Cardiac muscle cell (in vitro differentiated cells and primary cell): ENCODE data around the gene CALML5. TPM values are rescaled to one million over a fixed set of nuclear protein-coding genes. Genes with fewer than 3 reads are reported as not detected.

Experiments used
- DNase-seq, 2 donors: peaks; one replicate each; pipeline versions ENCODE4 v3.0.0 to v3.0.0-alpha.2; 2010 to 2017; ENCODE audit warnings: low read depth in 1 of 2, low spot score in 1 of 2
- H3K27ac ChIP-seq: fragments of 200-600 bp; sonication (generic); 2 replicates; pipeline ENCODE4 v1.5.1; 2016
- H3K27me3 ChIP-seq: fragments of 200-600 bp; sonication (generic); 2 replicates; pipeline ENCODE4 v1.6.0; 2016; ENCODE audit warnings: control low read depth
- H3K36me3 ChIP-seq: fragments of 200-600 bp; sonication (generic); 2 replicates; pipeline ENCODE4 v1.5.1; 2016; ENCODE audit warnings: control low read depth
- H3K4me1 ChIP-seq: fragments of 200-600 bp; sonication (generic); 2 replicates; pipeline ENCODE4 v1.8.1; 2017; ENCODE audit warnings: low read depth, mild to moderate bottlenecking, mixed run types
- H3K4me3 ChIP-seq: fragments of 200-600 bp; sonication (generic); 2 replicates; pipeline ENCODE4 v1.5.1; 2016; ENCODE audit warnings: mild to moderate bottlenecking
- H3K9me3 ChIP-seq: fragments of 200-600 bp; sonication (generic); 2 replicates; pipeline ENCODE4 v1.5.1; 2017; ENCODE audit warnings: low read depth, mild to moderate bottlenecking, control low read depth
- polyA plus RNA-seq: library from polyadenylated mRNA; unstranded; fragments of >200 nt; fragmentation: Nextera tagmentation; extraction: Ambion mirVana; gene quantifications from 2 replicates; pipeline ENCODE4 v1.2.1, GENCODE V29; 2016
- total RNA-seq: library from RNA; depleted of rRNA; stranded (reverse); fragments of >200 nt; gene quantifications from 2 replicates; pipeline ENCODE4 v1.2.3, GENCODE V29; 2016
- TF ChIP-seq, protein P1 (sequence below): IDR thresholded peaks from 2 replicates; pipeline ENCODE4 v1.5.1; 2012; ENCODE audit warnings: low read depth, mild to moderate bottlenecking, low read length

Gene CALML5
- total and polyA plus RNA-seq, 2 experiments from 2014 or later: not detected

DNA sequence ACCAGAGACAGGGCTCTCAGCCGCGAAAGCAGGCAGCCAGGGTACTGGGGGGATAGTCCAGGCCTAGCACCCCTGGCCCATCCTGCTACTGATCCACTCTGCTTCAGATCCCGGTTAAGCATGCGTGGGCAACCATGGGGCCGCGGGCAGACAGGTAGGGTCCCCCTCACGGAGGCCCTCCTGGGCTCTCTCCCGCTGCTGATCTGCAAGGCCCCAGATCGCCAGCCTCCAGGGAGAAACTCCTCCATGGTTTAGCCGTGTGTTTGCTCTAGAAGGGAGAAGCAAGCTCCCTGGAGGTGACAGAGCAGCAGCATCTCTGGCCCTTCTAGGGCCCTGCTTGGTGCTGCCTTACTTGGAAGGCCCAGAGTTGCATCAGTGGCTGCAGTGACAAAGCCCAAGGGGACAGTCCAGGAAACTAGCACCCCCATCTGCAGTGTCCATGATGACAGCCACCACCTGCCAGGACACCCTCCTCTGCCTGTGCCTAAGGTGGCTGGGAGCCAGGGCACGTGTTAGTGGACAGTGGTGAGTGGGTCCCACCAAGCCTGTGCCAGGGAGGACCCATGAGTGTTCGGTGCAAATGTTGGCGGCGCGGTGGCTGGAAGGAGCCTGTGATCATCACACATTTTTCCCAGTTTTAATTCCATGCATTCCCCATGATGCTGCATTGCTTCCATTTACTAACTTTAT is 29.2 kb downstream of the CALML5 start:
- TF ChIP-seq, protein P1, sequence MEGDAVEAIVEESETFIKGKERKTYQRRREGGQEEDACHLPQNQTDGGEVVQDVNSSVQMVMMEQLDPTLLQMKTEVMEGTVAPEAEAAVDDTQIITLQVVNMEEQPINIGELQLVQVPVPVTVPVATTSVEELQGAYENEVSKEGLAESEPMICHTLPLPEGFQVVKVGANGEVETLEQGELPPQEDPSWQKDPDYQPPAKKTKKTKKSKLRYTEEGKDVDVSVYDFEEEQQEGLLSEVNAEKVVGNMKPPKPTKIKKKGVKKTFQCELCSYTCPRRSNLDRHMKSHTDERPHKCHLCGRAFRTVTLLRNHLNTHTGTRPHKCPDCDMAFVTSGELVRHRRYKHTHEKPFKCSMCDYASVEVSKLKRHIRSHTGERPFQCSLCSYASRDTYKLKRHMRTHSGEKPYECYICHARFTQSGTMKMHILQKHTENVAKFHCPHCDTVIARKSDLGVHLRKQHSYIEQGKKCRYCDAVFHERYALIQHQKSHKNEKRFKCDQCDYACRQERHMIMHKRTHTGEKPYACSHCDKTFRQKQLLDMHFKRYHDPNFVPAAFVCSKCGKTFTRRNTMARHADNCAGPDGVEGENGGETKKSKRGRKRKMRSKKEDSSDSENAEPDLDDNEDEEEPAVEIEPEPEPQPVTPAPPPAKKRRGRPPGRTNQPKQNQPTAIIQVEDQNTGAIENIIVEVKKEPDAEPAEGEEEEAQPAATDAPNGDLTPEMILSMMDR: no peak

DNA sequence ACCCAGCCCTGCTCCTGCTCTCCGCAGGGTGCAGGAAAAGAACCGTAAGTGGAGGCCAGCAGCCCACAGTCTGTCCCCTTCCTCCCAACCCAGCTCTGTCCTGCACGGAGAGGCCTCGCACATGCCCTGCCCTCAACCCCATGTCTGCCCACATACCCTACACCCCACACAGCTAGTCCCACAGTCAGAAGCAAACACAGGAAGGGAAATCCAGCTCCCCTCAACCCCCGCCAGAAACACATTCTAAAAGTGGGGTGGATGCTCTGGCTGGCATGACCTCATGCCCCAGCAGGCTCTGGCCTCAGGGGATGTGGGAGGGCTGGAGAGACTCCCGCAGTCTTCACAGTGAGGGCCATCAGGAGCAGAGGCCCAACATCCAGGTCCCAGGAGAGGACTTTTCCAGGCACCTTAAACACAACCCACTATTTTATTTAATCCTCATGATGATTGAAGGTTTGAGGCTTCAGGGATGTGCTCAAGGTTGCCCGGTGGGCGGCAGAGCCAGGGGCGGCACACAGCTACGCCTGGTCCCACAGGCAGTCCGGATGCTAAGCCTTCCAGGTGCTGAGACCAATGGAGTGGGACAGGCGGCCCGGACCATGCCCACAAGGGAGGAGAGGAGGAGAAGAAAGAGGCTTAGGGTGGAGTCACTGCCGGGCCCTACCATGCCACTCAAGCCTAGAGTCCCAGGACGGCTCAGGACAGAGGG is 29.9 kb downstream of the CALML5 start:
- Histone ChIP-seq H3K36me3 (no peaks in the 10 kb centered on the region), H3K9me3 (no peaks in the 10 kb centered on the region), H3K27ac (no peak overlapping the region), H3K27me3 (no peaks in the 10 kb centered on the region), H3K4me3 (no peak overlapping the region), H3K4me1 (peaks cover 11% of the 10 kb centered on the region)
- no peak for DNase-seq
- TF ChIP-seq, protein P1: no peak

More for the DNA sequence above, 29.2 kb downstream of the CALML5 start:
- Histone ChIP-seq H3K4me1 (peaks cover 11% of the 10 kb centered on the region), H3K27ac (no peak overlapping the region), H3K4me3 (no peak overlapping the region), H3K9me3 (no peaks in the 10 kb centered on the region), H3K36me3 (no peaks in the 10 kb centered on the region), H3K27me3 (no peaks in the 10 kb centered on the region)
- DNase-seq: no peak

DNA sequence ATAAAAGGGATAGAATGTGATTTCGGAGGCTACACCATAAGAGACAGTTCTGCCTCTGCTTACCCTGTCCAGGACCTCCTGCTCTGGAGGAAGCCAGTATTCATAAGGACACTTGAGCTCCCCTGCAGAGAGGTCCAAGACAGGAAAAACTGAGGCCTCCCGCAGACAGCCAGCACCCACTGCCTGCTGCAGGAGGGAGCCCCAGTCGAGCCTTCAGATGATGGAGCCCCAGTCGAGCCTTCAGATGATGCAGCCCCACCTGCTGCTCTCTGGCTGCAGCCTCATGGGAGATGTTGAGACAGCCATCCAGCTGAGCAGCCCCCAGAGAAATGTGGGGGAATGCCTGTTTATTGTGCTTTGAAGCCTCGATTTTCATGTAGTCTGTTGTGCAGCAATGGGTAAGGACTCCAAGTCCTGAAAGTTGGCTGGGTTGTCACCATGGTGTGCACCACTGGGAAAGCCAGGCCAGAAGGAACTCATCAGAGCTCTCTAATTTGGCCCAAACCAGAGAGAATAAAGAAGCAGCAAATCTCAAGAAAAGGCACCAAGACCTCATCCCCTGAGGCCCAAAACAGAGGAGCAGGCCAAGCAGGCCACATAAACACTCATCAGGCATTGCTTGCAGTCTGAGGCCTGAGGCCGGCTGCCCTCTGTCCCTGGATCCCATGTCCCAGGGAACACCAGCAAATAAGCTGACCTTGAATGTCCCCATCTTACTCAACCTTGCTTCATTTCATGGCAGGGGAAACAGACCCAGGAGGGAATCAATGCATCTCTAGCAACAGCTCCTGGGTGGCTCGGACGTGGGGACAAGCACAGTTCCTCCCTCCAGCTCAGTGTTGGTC is 30.9 kb downstream of the CALML5 start:
- TF ChIP-seq, protein P1: no peak
- H3K27me3 ChIP-seq: no peaks in the 10 kb centered on the region
- peaks cover 11% of the 10 kb centered on the region for H3K4me1 ChIP-seq
- H3K27ac ChIP-seq: no peak overlapping the region
- no peaks in the 10 kb centered on the region for H3K36me3 ChIP-seq
- DNase-seq: no peak
- H3K4me3 ChIP-seq: no peak overlapping the region
- no peaks in the 10 kb centered on the region for H3K9me3 ChIP-seq

DNA sequence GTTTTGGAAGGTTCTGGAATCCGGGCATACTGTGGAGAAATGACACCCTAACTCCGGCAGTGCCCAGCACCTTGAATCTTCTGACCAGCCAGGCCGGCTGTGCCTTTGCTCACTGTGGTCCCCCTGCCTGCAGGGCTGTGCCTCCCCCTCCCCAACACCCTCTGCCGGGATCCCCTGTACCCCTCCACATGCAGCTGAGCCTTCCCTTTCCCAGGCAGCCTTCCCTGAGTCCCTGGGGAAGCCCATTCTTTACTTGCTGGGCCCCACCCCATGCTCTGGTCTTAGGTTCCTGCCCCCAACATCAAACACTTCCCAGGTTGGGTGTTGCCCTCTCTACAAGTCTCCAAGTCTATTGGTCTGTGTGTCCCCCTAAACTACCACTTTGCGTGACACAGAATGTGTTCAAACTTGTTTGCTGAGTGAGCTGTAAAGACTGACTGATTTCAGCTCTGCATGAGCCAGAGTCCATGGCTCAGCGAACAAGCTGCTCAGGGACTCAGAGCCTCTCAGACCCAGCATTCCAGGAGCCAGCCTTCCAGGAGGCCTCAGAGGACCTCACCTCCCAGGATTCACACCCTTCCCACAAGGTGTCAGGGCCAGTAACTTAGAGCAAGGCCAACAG is 31.6 kb downstream of the CALML5 start:
- DNase-seq: no peak
- Histone ChIP-seq H3K9me3 (no peaks in the 10 kb centered on the region), H3K27ac (no peak overlapping the region), H3K4me3 (no peak overlapping the region), H3K27me3 (no peaks in the 10 kb centered on the region), H3K4me1 (peaks cover 11% of the 10 kb centered on the region), H3K36me3 (no peaks in the 10 kb centered on the region)
- TF ChIP-seq, protein P1: no peak

DNA sequence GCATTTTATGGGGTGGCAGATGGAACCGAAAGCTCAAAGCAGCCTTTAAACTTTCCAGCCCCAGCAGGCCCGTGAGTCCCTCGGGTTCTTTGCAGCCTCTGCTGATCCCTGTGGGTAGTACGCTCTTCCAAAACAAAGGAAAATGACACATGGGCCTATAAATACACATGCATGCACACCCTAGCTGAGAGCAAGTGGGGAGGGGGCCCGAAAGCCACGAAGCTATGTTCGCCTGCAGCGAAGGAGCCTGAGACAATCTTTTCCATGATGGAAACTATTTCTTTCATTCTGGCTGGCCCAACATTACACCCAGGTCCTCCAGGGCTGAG is 32.2 kb downstream of the CALML5 start:
- Histone ChIP-seq H3K4me1 (peaks cover 13% of the 10 kb centered on the region), H3K4me3 (no peak overlapping the region), H3K27me3 (no peaks in the 10 kb centered on the region), H3K27ac (no peak overlapping the region), H3K36me3 (no peaks in the 10 kb centered on the region), H3K9me3 (no peaks in the 10 kb centered on the region)
- TF ChIP-seq, protein P1: no peak
- no peak for DNase-seq
